Endothelial cell of umbilical vein (primary cell): ENCODE measurements around the gene SYNPO. TPM values are rescaled to one million over a fixed set of nuclear protein-coding genes. Genes with fewer than 3 reads are reported as not detected.

ENCODE experiments used
- BruUV-seq: library from RNA; stranded (reverse); fragments of 400-500 nt; replicated peaks from 2 replicates; lab custom pipeline; 2021; lab: Mats Ljungman, UMichigan
- CTCF ChIA-PET: fragments of 300-600, 350-600 bp; sonication (Branson Sonifier 250); formaldehyde crosslinking; loops from one replicate; lab custom pipeline; 2021; ENCODE audit warnings: antibody characterized with exemption, inconsistent platforms; lab: Charles Lee
- POLR2A ChIA-PET: fragments of 300-600, 350-600 bp; sonication (Branson Sonifier 250); formaldehyde crosslinking; loops from one replicate; lab custom pipeline; 2021; ENCODE audit warnings: antibody characterized with exemption, inconsistent platforms; lab: Charles Lee
- DNase-seq: peaks from one replicate; pipeline ENCODE4 v3.0.0-alpha.2; 2011; ENCODE audit warnings: low read depth, low spot score
- FAIRE-seq: peaks from 2 replicates; lab custom pipeline; 2011; peaks lifted over from hg19 to GRCh38; lab: Jason Lieb, UNC
- H2AFZ ChIP-seq: 2 replicates; pipeline ENCODE4 v1.6.0; 2012; ENCODE audit warnings: low read depth, low read length, control low read depth, inconsistent platforms
- H3K27ac ChIP-seq: 2 replicates; pipeline ENCODE4 v1.5.1; 2011; ENCODE audit warnings: low read depth, mild to moderate bottlenecking, control low read depth, low read length, moderate library complexity; ENCODE audit not compliant: insufficient read depth
- H3K27me3 ChIP-seq, 2 experiments: 2 replicates each; pipeline versions ENCODE4 v1.6.0 to v1.6.1; 2011; ENCODE audit warnings: low read length in 2 of 2, mixed read lengths in 1 of 2; ENCODE audit not compliant: control insufficient read depth in 2 of 2, insufficient read depth in 2 of 2
- H3K36me3 ChIP-seq, 2 experiments: 2 replicates in 1 of 2; 3 replicates in 1 of 2; pipeline ENCODE4 v1.5.1; 2011; ENCODE audit warnings: low read length in 2 of 2, mild to moderate bottlenecking in 1 of 2, moderate library complexity in 1 of 2; ENCODE audit not compliant: control insufficient read depth in 2 of 2, insufficient read depth in 2 of 2; ENCODE audit errors: extremely low read depth in 1 of 2
- H3K4me1 ChIP-seq: 3 replicates; pipeline ENCODE4 v1.5.1; 2011; ENCODE audit warnings: mild to moderate bottlenecking, low read length; ENCODE audit not compliant: control insufficient read depth, insufficient read depth; ENCODE audit errors: extremely low read depth
- H3K4me2 ChIP-seq: 2 replicates; pipeline ENCODE4 v1.6.1; 2011; ENCODE audit warnings: low read length, control low read depth, mixed read lengths; ENCODE audit not compliant: insufficient read depth
- H3K4me3 ChIP-seq, 3 experiments: fragments of 200-600 bp in 1 of 3; sonication (generic), shearing (Covaris generic) in 1 of 3; replicated peaks in 1 of 3; 2 replicates each; pipeline ENCODE4 v1.5.1; 2011 to 2016; ENCODE audit warnings: control low read depth in 3 of 3, low read length in 3 of 3, mild to moderate bottlenecking in 2 of 3, inconsistent platforms in 1 of 3, low read depth in 1 of 3, moderate library complexity in 1 of 3; ENCODE audit not compliant: insufficient read depth in 1 of 3
- H3K79me2 ChIP-seq: 2 replicates; pipeline ENCODE4 v1.6.0; 2012; ENCODE audit warnings: low read length, inconsistent platforms; ENCODE audit not compliant: control insufficient read depth, insufficient read depth
- H3K9ac ChIP-seq: replicated peaks from 2 replicates; pipeline ENCODE3; 2011; ENCODE audit warnings: low read length, control low read depth; ENCODE audit not compliant: insufficient read depth; ENCODE audit errors: extremely low read depth
- H3K9me1 ChIP-seq: replicated peaks from 3 replicates; pipeline ENCODE4 v1.6.0; 2011; ENCODE audit warnings: mild to moderate bottlenecking, low read length; ENCODE audit not compliant: control insufficient read depth, insufficient read depth; ENCODE audit errors: extremely low read depth
- H3K9me3 ChIP-seq: replicated peaks from 2 replicates; pipeline ENCODE4 v1.5.1; 2012; ENCODE audit warnings: low read length, inconsistent platforms; ENCODE audit not compliant: control insufficient read depth, insufficient read depth
- H4K20me1 ChIP-seq: replicated peaks from 2 replicates; pipeline ENCODE3; 2011; ENCODE audit warnings: mild to moderate bottlenecking, low read length; ENCODE audit not compliant: control insufficient read depth, insufficient read depth; ENCODE audit errors: extremely low read depth
- CTCF ChIP-seq, 2 donors: IDR thresholded peaks; 1 replicate in 1 of 2; 2 replicates in 1 of 2; pipeline ENCODE4 v1.5.1; 2011; ENCODE audit warnings: low read length in 2 of 2, mild to moderate bottlenecking in 2 of 2, moderate library complexity in 2 of 2, control low read depth in 1 of 2, inconsistent platforms in 1 of 2, low read depth in 1 of 2; ENCODE audit not compliant: insufficient read depth in 1 of 2; ENCODE audit errors: extremely low read depth in 1 of 2
- EZH2 ChIP-seq: IDR thresholded peaks from 2 replicates; pipeline ENCODE4 v1.6.1; 2012; ENCODE audit warnings: borderline replicate concordance, low read depth, mild to moderate bottlenecking, moderate library complexity, low read length, inconsistent platforms; ENCODE audit not compliant: severe bottlenecking
- FOS ChIP-seq: IDR thresholded peaks from 2 replicates; pipeline ENCODE4 v1.6.1; 2011; ENCODE audit warnings: mild to moderate bottlenecking, low read length, moderate library complexity, borderline replicate concordance; ENCODE audit not compliant: insufficient read depth
- GATA2 ChIP-seq: IDR thresholded peaks from 2 replicates; pipeline ENCODE4 v1.7.0; 2011; ENCODE audit warnings: low read depth, mild to moderate bottlenecking, moderate library complexity, mixed read lengths, low read length; ENCODE audit not compliant: insufficient read length, insufficient read depth
- JUN ChIP-seq: IDR thresholded peaks from 2 replicates; pipeline ENCODE4 v1.6.1; 2011; ENCODE audit warnings: borderline replicate concordance, low read depth; ENCODE audit not compliant: insufficient read length, insufficient read depth
- MAX ChIP-seq: IDR thresholded peaks from 2 replicates; pipeline ENCODE4 v1.6.1; 2011; ENCODE audit not compliant: insufficient read depth, insufficient read length
- MYC ChIP-seq: IDR thresholded peaks from one replicate; pipeline ENCODE4 v1.6.1; 2011; ENCODE audit warnings: mild to moderate bottlenecking, low read depth, low read length
- POLR2A ChIP-seq: IDR thresholded peaks from 2 replicates; pipeline ENCODE4 v1.6.1; 2012; ENCODE audit warnings: low read depth, mild to moderate bottlenecking, control low read depth, low read length
- POLR2AphosphoS5 ChIP-seq: IDR thresholded peaks from 2 replicates; pipeline ENCODE4 v1.6.1; 2012; ENCODE audit warnings: low read depth, mild to moderate bottlenecking, control low read depth, low read length, moderate library complexity; ENCODE audit not compliant: insufficient read depth
- dilution Hi-C: fragments of 300-500 bp; cut with MboI; formaldehyde crosslinking; loops from one replicate; pipeline ENCODE4 v1.15.0; 2019; ENCODE audit warnings: low sequenced_read_pairs; ENCODE audit not compliant: extremely low pct_ligation_motif_present
- intact Hi-C: fragments of 100-400 bp; cut with micrococcal nuclease; formaldehyde crosslinking; loops from one replicate; pipeline ENCODE4 v1.10.0; 2022
- polyA plus RNA-seq, 4 experiments: library from polyadenylated mRNA; depleted of rRNA in 3 of 4; stranded (reverse) in 3 of 4; unstranded in 1 of 4; fragments of >200 nt; gene quantifications; 2 replicates each; pipeline versions ENCODE4 v1.2.1 to v1.2.3, GENCODE V29; 2011 to 2012; ENCODE audit warnings: missing spikeins in 1 of 4
- total RNA-seq: library from RNA; stranded (reverse); gene quantifications from 2 replicates; pipeline ENCODE4 v1.2.3, GENCODE V29; 2021

Gene SYNPO
- total and polyA plus RNA-seq, 2 donors (not counting 3 experiments of a cell fraction or from before 2014, with no cell fraction given): 68.4 to 121 TPM

DNA sequence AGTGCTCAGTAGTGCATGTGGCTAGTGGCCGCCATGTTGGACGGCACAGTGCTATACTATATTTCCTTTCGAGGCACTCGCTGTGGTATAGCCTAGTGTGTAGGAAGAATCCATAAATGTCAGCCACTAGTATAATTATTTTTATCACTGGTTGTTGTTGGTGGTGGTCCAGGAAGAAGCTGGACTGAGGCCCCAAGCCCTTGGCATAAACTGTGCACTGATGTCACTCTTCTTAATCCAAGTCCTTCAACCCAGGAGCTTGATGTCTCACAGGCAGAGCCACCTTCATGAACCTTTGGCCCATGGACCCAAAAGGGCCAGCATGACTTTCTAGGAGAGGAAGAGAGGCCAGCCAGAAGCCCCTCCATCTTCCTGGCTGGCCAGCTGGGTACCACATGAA is 32.5 kb upstream of the SYNPO start:
- no peak for FAIRE-seq
- BruUV-seq: no TSS peak
- H3K9me3 ChIP-seq: no peaks in the 10 kb centered on the region
- no peaks in the 10 kb centered on the region for H3K36me3 ChIP-seq
- intact Hi-C loops (no loop called here), dilution Hi-C loops (no loop called here)
- no peaks in the 10 kb centered on the region for H3K9me1 ChIP-seq
- peaks cover 17% of the 10 kb centered on the region for H3K4me1 ChIP-seq
- POLR2A ChIA-PET: no interaction called here
- TF ChIP-seq MYC (no peak), MAX (no peak), GATA2 (no peak), POLR2A (no peak), POLR2AphosphoS5 (no peak), EZH2 (no peak), CTCF (IDR thresholded peaks at IDR 0.05; ENCODE audit: extremely low read depth in 1 of 2, insufficient read depth in 1 of 2, low read depth in 1 of 2, low read length in 2 of 2) (no peak), FOS (no peak), JUN (no peak)
- no peaks in the 10 kb centered on the region for H4K20me1 ChIP-seq
- DNase-seq: no peak
- CTCF ChIA-PET: interaction anchor here (0.9 to 1.2 kb wide), 2 partner anchors 45 to 47 kb away, joined by 3 read pairs; no protein-coding TSS in a partner anchor
- H3K27me3 ChIP-seq: no peaks in the 10 kb centered on the region
- H3K9ac ChIP-seq: no peak overlapping the region
- no peaks in the 10 kb centered on the region for H3K79me2 ChIP-seq
- no peak overlapping the region for H3K4me2 ChIP-seq
- H2AFZ ChIP-seq: no peak overlapping the region
- H3K27ac ChIP-seq: no peak overlapping the region
- H3K4me3 ChIP-seq: no peak overlapping the region
